ENCODE measurements around the gene VPS13D. TPM values are rescaled to one million over a fixed set of nuclear protein-coding genes. Genes with fewer than 3 reads are reported as not detected.

VPS13D gene
- total RNA-seq, 1 experiment from 2014 or later: 20.2 TPM

DNA sequence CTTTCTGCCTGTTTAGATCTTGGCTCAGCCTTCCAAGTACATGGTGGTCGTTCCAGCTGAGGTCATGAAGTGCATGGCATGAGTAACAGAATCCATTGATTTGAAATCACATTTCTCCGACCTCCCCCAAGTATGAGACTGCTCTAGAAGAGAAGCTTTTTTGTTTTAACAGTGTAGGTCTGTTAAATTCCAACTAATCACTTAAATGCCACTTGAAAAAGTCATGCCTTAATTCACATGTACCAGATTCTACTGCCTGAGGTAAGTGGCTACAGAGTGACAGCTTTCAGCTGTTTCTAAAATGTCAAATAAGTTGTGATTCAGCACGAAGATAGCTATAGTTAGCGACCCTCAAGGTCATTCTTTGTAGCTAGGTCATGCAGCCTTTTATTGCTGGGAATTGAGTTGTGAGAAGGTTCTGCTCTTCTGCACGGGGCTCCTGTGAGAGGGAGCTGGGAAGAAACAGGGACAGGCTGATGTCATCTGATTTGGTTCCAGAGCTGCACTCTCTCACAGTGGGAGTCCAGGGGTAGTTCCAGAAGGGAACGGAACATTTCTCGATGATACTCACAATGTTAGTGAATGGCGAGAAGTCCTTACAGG is 112.7 kb downstream of the VPS13D start:
- Mint-ChIP-seq H3K9me3 (no peaks in the 10 kb centered on the region), H3K4me3 (no peak overlapping the region), H3K27me3 (ENCODE audit: low read depth) (no peaks in the 10 kb centered on the region), H3K27ac (peak overlapping the region in 1 of 3 experiments; percentile 59; a peak in 2 of 7 replicates), H3K4me1 (peaks cover 17 to 32% of the 10 kb centered on the region in 2 experiments), H3K36me3 (ENCODE audit: insufficient read depth in 1 of 3, low read depth in 3 of 3) (peaks cover 0 to 23% (median 13%) of the 10 kb centered on the region in 3 experiments; a peak in 5 of 7 replicates)
- Histone ChIP-seq H4K5ac (ENCODE audit: insufficient read length, low read depth, low read length) (no peak overlapping the region), H4K20me1 (ENCODE audit: control insufficient read depth, insufficient read depth, insufficient read length) (no peaks in the 10 kb centered on the region), H3K23ac (ENCODE audit: insufficient read length, low read depth, low read length) (no peak overlapping the region), H3K18ac (ENCODE audit: insufficient read length, low read depth, low read length) (no peak overlapping the region), H3K4ac (ENCODE audit: low read depth, low read length) (no peak overlapping the region), H3K9me3 (ENCODE audit: control insufficient read depth, low read depth, low read length) (no peaks in the 10 kb centered on the region), H3K56ac (ENCODE audit: insufficient read length, low read depth, low read length) (no peak overlapping the region), H3K4me2 (ENCODE audit: insufficient read depth, insufficient read length, low read length) (no peak overlapping the region), H3K79me1 (ENCODE audit: insufficient read depth, low read depth, low read length, poor library complexity, severe bottlenecking) (no peaks in the 10 kb centered on the region), H4K8ac (replicated peaks; ENCODE audit: insufficient read length, low read depth, low read length) (no peak overlapping the region), H3K27me3 (ENCODE audit: insufficient read depth, low read length) (no peaks in the 10 kb centered on the region), H2BK20ac (ENCODE audit: low read depth, low read length, poor library complexity, severe bottlenecking) (no peak overlapping the region), H3K9ac (ENCODE audit: extremely low read depth, insufficient read length, low read length) (no peak overlapping the region), H2BK120ac (ENCODE audit: low read depth, low read length, poor library complexity, severe bottlenecking) (no peak overlapping the region), H2AK5ac (ENCODE audit: insufficient read length, low read length) (no peak overlapping the region), H3K4me1 (ENCODE audit: insufficient read depth, low read length) (peaks cover 3% of the 10 kb centered on the region; the same call in 1 of the 2 replicates), H3K23me2 (ENCODE audit: insufficient read length, low read depth, low read length, poor library complexity, severe bottlenecking) (peaks cover 2% of the 10 kb centered on the region), H4K91ac (ENCODE audit: insufficient read length, low read depth, low read length) (no peak overlapping the region), H2AFZ (ENCODE audit: low read length) (no peak overlapping the region), H2BK12ac (ENCODE audit: insufficient read length, low read depth, low read length) (no peak overlapping the region), H3K14ac (ENCODE audit: insufficient read depth, low read length) (no peak overlapping the region), H2BK15ac (ENCODE audit: low read depth, low read length) (no peak overlapping the region), H3K79me2 (ENCODE audit: insufficient read depth, low read length) (no peaks in the 10 kb centered on the region), H3K27ac (ENCODE audit: insufficient read length, low read depth, low read length) (no peak overlapping the region), H2BK5ac (ENCODE audit: insufficient read length, low read length) (no peak overlapping the region), H3T11ph (ENCODE audit: low read length) (no peak overlapping the region)
- DNase-seq: no peak
- no CpG with 5 or more reads among the region's 8 CpGs for WGBS (ENCODE audit: extremely low coverage, insufficient read length, low lambda C conversion rate)
- TF ChIP-seq, protein P1, sequence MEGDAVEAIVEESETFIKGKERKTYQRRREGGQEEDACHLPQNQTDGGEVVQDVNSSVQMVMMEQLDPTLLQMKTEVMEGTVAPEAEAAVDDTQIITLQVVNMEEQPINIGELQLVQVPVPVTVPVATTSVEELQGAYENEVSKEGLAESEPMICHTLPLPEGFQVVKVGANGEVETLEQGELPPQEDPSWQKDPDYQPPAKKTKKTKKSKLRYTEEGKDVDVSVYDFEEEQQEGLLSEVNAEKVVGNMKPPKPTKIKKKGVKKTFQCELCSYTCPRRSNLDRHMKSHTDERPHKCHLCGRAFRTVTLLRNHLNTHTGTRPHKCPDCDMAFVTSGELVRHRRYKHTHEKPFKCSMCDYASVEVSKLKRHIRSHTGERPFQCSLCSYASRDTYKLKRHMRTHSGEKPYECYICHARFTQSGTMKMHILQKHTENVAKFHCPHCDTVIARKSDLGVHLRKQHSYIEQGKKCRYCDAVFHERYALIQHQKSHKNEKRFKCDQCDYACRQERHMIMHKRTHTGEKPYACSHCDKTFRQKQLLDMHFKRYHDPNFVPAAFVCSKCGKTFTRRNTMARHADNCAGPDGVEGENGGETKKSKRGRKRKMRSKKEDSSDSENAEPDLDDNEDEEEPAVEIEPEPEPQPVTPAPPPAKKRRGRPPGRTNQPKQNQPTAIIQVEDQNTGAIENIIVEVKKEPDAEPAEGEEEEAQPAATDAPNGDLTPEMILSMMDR (conservative IDR thresholded peaks at IDR 0.05): no peak

Data from H9 (cell line).